ENCODE measurements around the gene ABR.

DNA sequence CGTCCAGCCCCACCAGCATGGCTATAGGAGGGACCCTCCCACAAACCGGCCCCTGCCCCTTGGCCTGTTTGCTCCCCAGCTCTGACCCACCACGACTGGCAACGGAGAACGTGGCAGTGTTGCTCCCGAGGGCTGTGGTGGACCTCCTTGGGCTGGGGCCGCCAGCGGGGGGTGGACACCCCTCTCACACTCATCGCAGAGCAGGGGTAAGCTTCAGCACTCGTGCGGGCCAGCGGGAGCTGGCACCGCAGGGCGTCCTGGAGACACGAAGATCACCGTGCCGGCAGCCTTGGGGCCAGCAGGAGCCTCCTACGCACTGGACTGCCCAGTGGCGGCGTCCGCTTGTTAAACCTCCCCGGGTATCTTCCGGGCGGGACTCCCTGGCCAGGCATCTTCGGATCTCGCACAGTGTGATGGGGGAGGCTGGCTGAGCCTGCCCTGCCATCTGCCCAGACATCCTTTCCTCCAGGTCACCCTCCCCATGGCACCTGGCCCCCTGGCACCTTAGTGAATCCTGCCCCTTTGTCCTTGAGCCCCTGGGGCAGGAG lies 53.5 kb downstream of the ABR start:
- no peak for TF ChIP-seq POLR2A (IDR thresholded peaks at IDR 0.05)
- TF ChIP-seq, protein P1, sequence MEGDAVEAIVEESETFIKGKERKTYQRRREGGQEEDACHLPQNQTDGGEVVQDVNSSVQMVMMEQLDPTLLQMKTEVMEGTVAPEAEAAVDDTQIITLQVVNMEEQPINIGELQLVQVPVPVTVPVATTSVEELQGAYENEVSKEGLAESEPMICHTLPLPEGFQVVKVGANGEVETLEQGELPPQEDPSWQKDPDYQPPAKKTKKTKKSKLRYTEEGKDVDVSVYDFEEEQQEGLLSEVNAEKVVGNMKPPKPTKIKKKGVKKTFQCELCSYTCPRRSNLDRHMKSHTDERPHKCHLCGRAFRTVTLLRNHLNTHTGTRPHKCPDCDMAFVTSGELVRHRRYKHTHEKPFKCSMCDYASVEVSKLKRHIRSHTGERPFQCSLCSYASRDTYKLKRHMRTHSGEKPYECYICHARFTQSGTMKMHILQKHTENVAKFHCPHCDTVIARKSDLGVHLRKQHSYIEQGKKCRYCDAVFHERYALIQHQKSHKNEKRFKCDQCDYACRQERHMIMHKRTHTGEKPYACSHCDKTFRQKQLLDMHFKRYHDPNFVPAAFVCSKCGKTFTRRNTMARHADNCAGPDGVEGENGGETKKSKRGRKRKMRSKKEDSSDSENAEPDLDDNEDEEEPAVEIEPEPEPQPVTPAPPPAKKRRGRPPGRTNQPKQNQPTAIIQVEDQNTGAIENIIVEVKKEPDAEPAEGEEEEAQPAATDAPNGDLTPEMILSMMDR (IDR thresholded peaks at IDR 0.05), result no peak

Measured in suprapubic skin (tissue), 3 donors.